Measurements from ENCODE around the gene VRK1.

The VRK1 gene

GRCh38 chr14:96798956-96799355, 1.8 kb downstream of the VRK1 start:
- ATAC-seq = no peak
- TF ChIP-seq POU6F1 (CRISPR knock-in tag; IDR thresholded peaks at IDR 0.05; ENCODE audit: borderline replicate concordance, low read depth) (no peak), ZNF70 (CRISPR knock-in tag; IDR thresholded peaks at IDR 0.05) (no peak), SNAI2 (CRISPR knock-in tag; IDR thresholded peaks at IDR 0.05) (no peak), BACH2 (CRISPR knock-in tag; IDR thresholded peaks at IDR 0.05; ENCODE audit: borderline replicate concordance) (no peak), ESRRG (CRISPR knock-in tag; IDR thresholded peaks at IDR 0.05) (no peak), GLIS3 (CRISPR knock-in tag; IDR thresholded peaks at IDR 0.05) (no peak), OSR1 (CRISPR knock-in tag; IDR thresholded peaks at IDR 0.05) (no peak), ZC3H10 (CRISPR knock-in tag; IDR thresholded peaks at IDR 0.05) (no peak), CSRNP3 (CRISPR knock-in tag; IDR thresholded peaks at IDR 0.05) (no peak), PATZ1 (CRISPR knock-in tag; IDR thresholded peaks at IDR 0.05; ENCODE audit: borderline replicate concordance) (no peak), CREB5 (CRISPR knock-in tag; IDR thresholded peaks at IDR 0.05; ENCODE audit: low read depth) (no peak), ZNF565 (CRISPR knock-in tag; conservative IDR thresholded peaks at IDR 0.05; ENCODE audit: low read depth) (no peak), ARNTL (CRISPR knock-in tag; IDR thresholded peaks at IDR 0.05; ENCODE audit: borderline replicate concordance, low read depth) (no peak), CSDC2 (CRISPR knock-in tag; IDR thresholded peaks at IDR 0.05) (no peak)

- no peak for ATAC-seq
- TF ChIP-seq ZNF565 (CRISPR knock-in tag; conservative IDR thresholded peaks at IDR 0.05; ENCODE audit: low read depth) (no peak), CREB5 (CRISPR knock-in tag; IDR thresholded peaks at IDR 0.05; ENCODE audit: low read depth) (no peak), TOX (CRISPR knock-in tag; IDR thresholded peaks at IDR 0.05; ENCODE audit: borderline replicate concordance) (no peak), BACH2 (CRISPR knock-in tag; IDR thresholded peaks at IDR 0.05; ENCODE audit: borderline replicate concordance) (no peak), ZNF8 (CRISPR knock-in tag; IDR thresholded peaks at IDR 0.05) (no peak), ISL1 (CRISPR knock-in tag; IDR thresholded peaks at IDR 0.05) (no peak)
These were observed 2.4 kb downstream of the VRK1 start for GRCh38 chr14:96799489-96800054.

GRCh38 chr14:96801931-96802330, 4.7 kb downstream of the VRK1 start:
- no peak for ATAC-seq
- TF ChIP-seq ZNF70 (CRISPR knock-in tag; IDR thresholded peaks at IDR 0.05) = no peak
- TF ChIP-seq RARB (CRISPR knock-in tag; IDR thresholded peaks at IDR 0.05) = no peak

- no peak for TF ChIP-seq ESRRG (CRISPR knock-in tag; IDR thresholded peaks at IDR 0.05)
- TF ChIP-seq ZNF8 (CRISPR knock-in tag; IDR thresholded peaks at IDR 0.05) = no peak
- no peak for TF ChIP-seq ZFP3 (CRISPR knock-in tag; IDR thresholded peaks at IDR 0.05)
- no peak for TF ChIP-seq ARNTL (CRISPR knock-in tag; IDR thresholded peaks at IDR 0.05; ENCODE audit: borderline replicate concordance, low read depth)
- TF ChIP-seq OSR1 (CRISPR knock-in tag; IDR thresholded peaks at IDR 0.05) = no peak
- no peak for TF ChIP-seq ISL1 (CRISPR knock-in tag; IDR thresholded peaks at IDR 0.05)
- ATAC-seq = no peak
These were observed 5.8 kb downstream of the VRK1 start for GRCh38 chr14:96802963-96803362.

GRCh38 chr14:96803958-96804357, 6.8 kb downstream of the VRK1 start:
- no peak for ATAC-seq
- TF ChIP-seq POU6F1 (CRISPR knock-in tag; IDR thresholded peaks at IDR 0.05; ENCODE audit: borderline replicate concordance, low read depth) (no peak), SNAI2 (CRISPR knock-in tag; IDR thresholded peaks at IDR 0.05) (no peak), ZNF565 (CRISPR knock-in tag; conservative IDR thresholded peaks at IDR 0.05; ENCODE audit: low read depth) (no peak), OSR1 (CRISPR knock-in tag; IDR thresholded peaks at IDR 0.05) (no peak), CREB5 (CRISPR knock-in tag; IDR thresholded peaks at IDR 0.05; ENCODE audit: low read depth) (no peak), ISL1 (CRISPR knock-in tag; IDR thresholded peaks at IDR 0.05) (no peak), ZNF70 (CRISPR knock-in tag; IDR thresholded peaks at IDR 0.05) (no peak), ESRRG (CRISPR knock-in tag; IDR thresholded peaks at IDR 0.05) (no peak)

Measured in SK-N-SH treated with all-trans-retinoic acid at 6 μM for 48 hours (cell line).